Thyroid gland (tissue), 4 donors: ENCODE data around the gene DPP3. TPM values are rescaled to one million over a fixed set of nuclear protein-coding genes. Genes with fewer than 3 reads are reported as not detected.
A peak's percentile ranks its signal among the peaks of the same experiment; 100 is the strongest.
"Not testable (repeated sequence)": the region's sequence is repeated elsewhere in the genome, so short reads cannot be mapped to it uniquely, and the experiment has no call there.

Experiments
- DNase-seq, 2 donors: peaks; one replicate each; pipeline ENCODE4 v3.0.0-alpha.2; 2019
- H3K27ac ChIP-seq, 3 donors: fragments of 200-600 bp; sonication (generic); 1 replicate in 2 of 3; 2 replicates in 1 of 3; pipeline ENCODE4 v1.5.1; 2016 to 2019; ENCODE audit warnings: mild to moderate bottlenecking in 1 of 3, moderate library complexity in 1 of 3
- H3K27me3 ChIP-seq: fragments of 200-600 bp; sonication (generic); one replicate; pipeline ENCODE4 v1.5.1; 2019
- H3K36me3 ChIP-seq, 2 donors: fragments of 200-600 bp; sonication (generic); one replicate each; pipeline ENCODE4 v1.5.1; 2016 to 2019
- H3K4me1 ChIP-seq, 2 donors: fragments of 200-600 bp; sonication (generic); one replicate each; pipeline ENCODE4 v1.5.1; 2017 to 2019
- H3K4me3 ChIP-seq, 3 donors: fragments of 200-600 bp; sonication (generic); replicated peaks in 1 of 3; 1 replicate in 2 of 3; 2 replicates in 1 of 3; pipeline ENCODE4 v1.5.1; 2016; ENCODE audit warnings: mild to moderate bottlenecking in 1 of 3
- H3K9me3 ChIP-seq: fragments of 200-600 bp; sonication (generic); one replicate; pipeline ENCODE4 v1.5.1; 2017
- CTCF ChIP-seq, 6 experiments: fragments of 200-600 bp in 3 of 6; fragments of 450-650 bp in 3 of 6; sonication (generic) in 3 of 6; IDR thresholded peaks; one replicate each; pipeline ENCODE4 v1.5.1; 2016 to 2019; ENCODE audit warnings: antibody characterized with exemption in 6 of 6, mild to moderate bottlenecking in 2 of 6, inconsistent platforms in 1 of 6, moderate library complexity in 1 of 6
- POLR2A ChIP-seq, 2 donors: fragments of 450-650 bp; IDR thresholded peaks; one replicate each; pipeline ENCODE4 v1.6.1; 2017; ENCODE audit warnings: antibody characterized with exemption in 2 of 2, mild to moderate bottlenecking in 2 of 2, moderate library complexity in 1 of 2
- WGBS, 2 donors: methylation state at CpG; one replicate each; pipeline ENCODE4 v1.1.5; 2017; 5-methylcytosine and 5-hydroxymethylcytosine counted together
- intact Hi-C: fragments of 100-400 bp; cut with DNase I; formaldehyde crosslinking; loops from one replicate; pipeline ENCODE4 v1.15.1; 2023
- total RNA-seq, 4 donors: library from RNA; depleted of rRNA; stranded (reverse); fragments of >200 nt; gene quantifications; one replicate each; pipeline ENCODE4 v1.2.3, GENCODE V29; 2016

DPP3 gene
- total RNA-seq, 4 donors from 2014 or later: 10.9 to 38.7 (median 35.8) TPM

- peak; percentile 87 to 91 for DNase-seq
- Histone ChIP-seq H3K27me3 (no peaks in the 10 kb centered on the region), H3K27ac (peak within 1 kb of the TSS; percentile 56 to 87 (median 83)), H3K4me3 (peak within 1 kb of the TSS; percentile 41 to 86 (median 86)), H3K36me3 (peaks cover 6 to 13% of the 10 kb centered on the region in 2 donors), H3K4me1 (peaks cover 4 to 7% of the 10 kb centered on the region in 2 donors), H3K9me3 (no peaks in the 10 kb centered on the region)
- WGBS, 2 donors: 12 to 13% methylated on average over 25 to 27 of the region's 45 CpGs
- intact Hi-C loops: no loop called here
- TF ChIP-seq POLR2A (IDR thresholded peaks at IDR 0.05) (no peak), CTCF (IDR thresholded peaks at IDR 0.05) (peak in 5 of 6 experiments; percentile 34 to 70 (median 57))
Observed at GRCh38 chr11:66438504-66439466, 41.4 kb upstream of the DPP3 start, which contains the start of gene MRPL11. Gene MRPL11 (minus strand): TSS chr11:66438848. CDS start chr11:66438754, 94 bp downstream.

GRCh38 chr11:66440101-66440939 lies 39.9 kb upstream of the DPP3 start:
- WGBS, 2 donors: 77 to 87% methylated on average over 15 to 27 of the region's 29 CpGs
- H3K27me3 ChIP-seq, DNase-seq, H3K9me3 ChIP-seq, H3K36me3 ChIP-seq, H3K27ac ChIP-seq, H3K4me3 ChIP-seq, intact Hi-C loops, H3K4me1 ChIP-seq: not testable (repeated sequence)

- H3K27me3 ChIP-seq, H3K4me1 ChIP-seq, H3K36me3 ChIP-seq, H3K4me3 ChIP-seq, DNase-seq, H3K27ac ChIP-seq, H3K9me3 ChIP-seq, intact Hi-C loops: not testable (repeated sequence)
- WGBS, 2 donors: 95 to 100% methylated on average over 1 to 4 of the region's 27 CpGs
Observed at GRCh38 chr11:66440940-66441282, 39.3 kb upstream of the DPP3 start.

GRCh38 chr11:66443602-66444001 lies 36.6 kb upstream of the DPP3 start:
- intact Hi-C loops: no loop called here

GRCh38 chr11:66447012-66447411 lies 33.2 kb upstream of the DPP3 start:
- H3K27ac ChIP-seq: no peak overlapping the region
- no peak for TF ChIP-seq POLR2A (IDR thresholded peaks at IDR 0.05)
- no peak for TF ChIP-seq CTCF (IDR thresholded peaks at IDR 0.05)
- intact Hi-C loops: no loop called here

More at GRCh38 chr11:66443602-66444001, 36.6 kb upstream of the DPP3 start:
- H3K4me1 ChIP-seq: no peaks in the 10 kb centered on the region
- TF ChIP-seq POLR2A (IDR thresholded peaks at IDR 0.05): no peak
- no peak for TF ChIP-seq CTCF (IDR thresholded peaks at IDR 0.05)
- WGBS, 2 donors: 87 to 92% methylated on average over 4 of the region's 4 CpGs
- no peaks in the 10 kb centered on the region for H3K27me3 ChIP-seq
- H3K36me3 ChIP-seq: no peaks in the 10 kb centered on the region
- no peak for DNase-seq
- no peak overlapping the region for H3K27ac ChIP-seq
- no peak overlapping the region for H3K4me3 ChIP-seq
- H3K9me3 ChIP-seq: no peaks in the 10 kb centered on the region

More at GRCh38 chr11:66447012-66447411, 33.2 kb upstream of the DPP3 start:
- Histone ChIP-seq H3K9me3 (no peaks in the 10 kb centered on the region), H3K4me1 (no peaks in the 10 kb centered on the region), H3K27me3 (no peaks in the 10 kb centered on the region), H3K4me3 (no peak overlapping the region), H3K36me3 (no peaks in the 10 kb centered on the region)
- DNase-seq: no peak
